ENCODE data around the gene ZCCHC17.

DNA sequence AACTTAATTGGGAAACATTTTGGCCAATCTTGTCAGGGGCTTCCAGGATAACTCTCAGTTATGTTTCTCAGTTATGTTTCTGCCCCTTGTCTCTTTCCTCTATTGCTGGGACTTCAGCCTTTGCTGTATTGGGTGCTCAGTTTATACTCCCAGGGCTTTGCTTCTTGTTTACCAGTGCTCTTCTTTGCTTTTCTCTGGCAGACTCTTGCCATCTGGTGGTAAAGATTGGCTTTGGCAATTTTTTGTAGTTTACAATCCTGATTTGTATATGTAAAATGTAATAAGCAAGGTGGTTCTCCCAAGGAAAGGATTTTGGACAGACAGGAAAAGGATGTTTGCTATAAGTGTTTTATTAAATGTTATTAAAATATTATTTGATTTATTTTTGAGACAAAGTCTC, 38.2 kb downstream of the ZCCHC17 start:
- TF ChIP-seq, protein P1, sequence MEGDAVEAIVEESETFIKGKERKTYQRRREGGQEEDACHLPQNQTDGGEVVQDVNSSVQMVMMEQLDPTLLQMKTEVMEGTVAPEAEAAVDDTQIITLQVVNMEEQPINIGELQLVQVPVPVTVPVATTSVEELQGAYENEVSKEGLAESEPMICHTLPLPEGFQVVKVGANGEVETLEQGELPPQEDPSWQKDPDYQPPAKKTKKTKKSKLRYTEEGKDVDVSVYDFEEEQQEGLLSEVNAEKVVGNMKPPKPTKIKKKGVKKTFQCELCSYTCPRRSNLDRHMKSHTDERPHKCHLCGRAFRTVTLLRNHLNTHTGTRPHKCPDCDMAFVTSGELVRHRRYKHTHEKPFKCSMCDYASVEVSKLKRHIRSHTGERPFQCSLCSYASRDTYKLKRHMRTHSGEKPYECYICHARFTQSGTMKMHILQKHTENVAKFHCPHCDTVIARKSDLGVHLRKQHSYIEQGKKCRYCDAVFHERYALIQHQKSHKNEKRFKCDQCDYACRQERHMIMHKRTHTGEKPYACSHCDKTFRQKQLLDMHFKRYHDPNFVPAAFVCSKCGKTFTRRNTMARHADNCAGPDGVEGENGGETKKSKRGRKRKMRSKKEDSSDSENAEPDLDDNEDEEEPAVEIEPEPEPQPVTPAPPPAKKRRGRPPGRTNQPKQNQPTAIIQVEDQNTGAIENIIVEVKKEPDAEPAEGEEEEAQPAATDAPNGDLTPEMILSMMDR (IDR thresholded peaks at IDR 0.05), result peak; percentile 17 to 59 (median 38)
- TF ChIP-seq POLR2A (IDR thresholded peaks at IDR 0.05), result no peak
